Stimulated activated CD4-positive, alpha-beta T cell treated with anti-CD3 and anti-CD28 coated beads, Interleukin-1b, Interleukin-23, amount 100 ng/mL, for 24 hours (primary cell): ENCODE measurements around the gene RNF220.
"Not testable (repeated sequence)": the region's sequence is repeated elsewhere in the genome, so short reads cannot be mapped to it uniquely, and the experiment has no call there.

Experiments
- DNase-seq, 4 experiments: peaks; one replicate each; pipeline ENCODE4 v3.0.0-alpha.2; 2020; ENCODE audit warnings: low read depth in 4 of 4, low spot score in 1 of 4

Gene RNF220

GRCh38 chr1:44695671-44696070 is 290.6 kb downstream of the RNF220 start:
- DNase-seq: no peak

- no peak for DNase-seq
Measured at GRCh38 chr1:44696101-44696500, 291.0 kb downstream of the RNF220 start.

DNA sequence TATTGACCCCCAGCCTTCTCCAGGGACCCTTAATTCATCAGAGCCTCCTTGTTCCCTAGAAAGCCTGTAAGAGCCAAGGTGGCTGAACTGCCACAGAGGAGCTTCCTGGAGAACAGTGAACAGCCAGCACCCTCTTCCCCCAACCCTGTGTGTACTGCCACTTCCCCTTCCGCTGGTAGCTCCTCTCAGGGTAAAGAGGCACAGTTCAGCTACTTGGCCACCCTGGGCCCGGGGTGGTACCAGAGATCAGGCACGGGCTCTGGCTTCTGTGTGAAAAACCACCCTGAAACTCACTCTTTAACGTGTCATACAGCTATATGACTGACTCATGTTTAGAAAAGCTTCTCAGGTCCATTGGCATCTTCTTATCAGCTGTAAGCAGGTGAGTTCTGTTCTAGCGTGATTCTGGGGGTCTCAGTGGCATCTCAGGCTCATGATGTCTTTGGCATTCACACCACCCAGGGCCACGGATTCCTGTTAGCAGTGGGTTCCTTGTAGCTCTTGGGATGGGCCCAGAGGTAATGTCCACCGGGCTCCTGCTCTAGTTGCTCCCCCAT is 291.8 kb downstream of the RNF220 start:
- DNase-seq: no peak

DNA sequence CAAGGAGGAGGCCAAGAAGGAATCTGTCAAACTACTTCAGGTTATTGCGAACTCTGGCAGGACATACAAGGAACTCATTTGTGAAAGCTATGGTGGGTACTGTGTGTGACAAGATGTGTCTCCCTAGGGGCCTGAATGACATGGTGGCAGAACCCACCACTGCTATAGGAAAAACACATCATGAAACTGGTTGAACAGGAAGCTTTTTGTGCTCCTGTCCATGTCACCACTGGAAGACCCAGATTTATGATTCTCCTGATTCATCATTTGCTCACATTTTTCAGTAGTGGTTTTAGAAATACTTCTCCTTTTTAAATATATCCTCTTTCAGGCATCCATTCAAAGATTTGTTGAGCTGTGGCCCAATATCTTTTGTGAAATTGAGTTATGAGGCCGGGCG is 293.1 kb downstream of the RNF220 start:
- DNase-seq: no peak

GRCh38 chr1:44699375-44699774 is 294.3 kb downstream of the RNF220 start:
- DNase-seq: not testable (repeated sequence)

GRCh38 chr1:44700573-44700972 is 295.5 kb downstream of the RNF220 start:
- DNase-seq: no peak

DNA sequence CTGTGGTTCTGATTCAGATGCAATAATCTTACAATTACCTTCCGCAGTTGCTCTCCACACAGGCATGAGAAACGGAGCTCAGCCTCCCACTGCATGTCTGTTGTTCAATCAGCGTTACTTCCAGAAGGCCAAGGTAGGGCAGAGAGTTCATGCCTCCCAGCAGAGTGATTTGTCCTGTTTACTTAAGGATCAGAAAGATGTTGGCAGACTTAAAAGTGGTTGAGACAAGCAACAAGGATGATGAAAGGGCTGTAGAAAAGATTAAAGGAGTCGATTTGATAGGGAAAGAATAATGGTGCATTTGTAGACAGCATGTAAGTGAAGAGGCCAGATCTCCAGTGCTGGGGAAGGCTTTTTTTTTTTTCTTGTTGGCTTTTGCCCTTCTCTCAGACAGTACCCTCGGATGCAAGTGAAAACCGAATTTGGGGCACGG is 296.1 kb downstream of the RNF220 start:
- no peak for DNase-seq
